Natural killer cell treated with Interleukin-12 subunit alpha and Interleukin-12 subunit beta and Interleukin-15 and Interleukin-18, amount 100 ng/mL, for 72 hours (primary cell): ENCODE measurements around the gene TRIM29. TPM values are rescaled to one million over a fixed set of nuclear protein-coding genes. Genes with fewer than 3 reads are reported as not detected.
A peak's percentile ranks its signal among the peaks of the same experiment; 100 is the strongest.

ENCODE experiments used
- ATAC-seq, 2 donors: fragments of 150-1000 bp; cut with Tn5 transposase in 1 of 2; sonication (Bioruptor Pico), chemical (Tn5 transposase) in 1 of 2; 2 replicates each; pipeline ENCODE4 v1.10.0; 2021
- DNase-seq: peaks from one replicate; pipeline ENCODE4 v3.0.0; 2022; ENCODE audit warnings: low spot score
- H3K27ac Mint-ChIP-seq, 2 donors: 1 replicate in 1 of 2; 2 replicates in 1 of 2; pipeline ENCODE4 v1.8.0; 2022; ENCODE audit warnings: mixed read lengths in 2 of 2, mild to moderate bottlenecking in 1 of 2, moderate library complexity in 1 of 2
- H3K27me3 Mint-ChIP-seq, 2 donors: 1 replicate in 1 of 2; 2 replicates in 1 of 2; pipeline ENCODE4 v1.8.0; 2022; ENCODE audit warnings: mixed read lengths in 2 of 2
- H3K36me3 Mint-ChIP-seq: one replicate; pipeline ENCODE4 v1.8.0; 2022; ENCODE audit warnings: mixed read lengths
- H3K4me1 Mint-ChIP-seq, 2 donors: 1 replicate in 1 of 2; 2 replicates in 1 of 2; pipeline ENCODE4 v1.8.0; 2022; ENCODE audit warnings: low read depth in 2 of 2, mixed read lengths in 2 of 2, mild to moderate bottlenecking in 1 of 2
- H3K4me3 Mint-ChIP-seq: one replicate; pipeline ENCODE4 v1.8.0; 2022; ENCODE audit warnings: mixed read lengths
- H3K9me3 Mint-ChIP-seq: 2 replicates; pipeline ENCODE4 v1.8.0; 2022; ENCODE audit warnings: mixed read lengths
- total RNA-seq, 2 donors: library from RNA; stranded (reverse); gene quantifications; one replicate each; pipeline ENCODE4 v1.2.3, GENCODE V29; 2022

The TRIM29 gene
- total RNA-seq, 2 donors from 2014 or later: not detected

DNA sequence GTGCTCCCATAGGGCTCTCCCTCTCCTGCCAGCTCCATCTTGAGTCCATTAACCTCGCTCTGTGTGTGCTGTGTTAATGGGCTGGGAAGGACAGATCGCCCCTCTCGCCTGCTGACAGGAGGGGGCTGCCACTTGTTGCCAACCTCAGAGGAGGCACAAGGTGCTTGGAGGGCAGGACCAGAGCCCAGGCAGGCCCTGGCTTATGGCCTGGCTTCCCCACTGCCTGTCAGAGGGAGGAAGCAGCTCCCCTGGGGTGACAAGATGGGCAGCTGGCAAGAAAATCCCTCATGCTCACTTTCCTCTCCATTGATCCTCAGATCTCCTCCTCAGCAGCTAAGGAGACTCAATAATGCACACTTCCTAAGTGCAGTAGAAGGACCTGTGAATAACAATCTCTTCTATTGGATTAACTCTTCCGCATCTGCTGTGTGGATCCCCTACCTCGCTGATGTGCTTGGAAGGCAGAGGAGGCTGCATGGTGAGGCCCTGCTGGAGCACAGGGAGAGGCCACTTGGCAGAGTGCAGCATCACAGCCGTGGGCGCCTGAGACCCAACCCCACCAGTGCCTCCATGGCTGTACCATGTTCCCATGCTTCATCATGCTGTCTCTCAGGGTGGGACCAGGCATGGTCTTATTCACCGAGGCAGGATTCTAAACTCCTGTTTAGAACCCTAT lies 70.3 kb downstream of the TRIM29 start:
- Mint-ChIP-seq H3K27me3 (peaks cover 17 to 18% of the 10 kb centered on the region in 2 donors), H3K36me3 (no peaks in the 10 kb centered on the region), H3K27ac (no peak overlapping the region), H3K9me3 (no peaks in the 10 kb centered on the region), H3K4me1 (peaks cover 4 to 13% of the 10 kb centered on the region in 2 donors), H3K4me3 (no peak overlapping the region)
- ATAC-seq (peak; percentile 29 to 30), DNase-seq (no peak)

DNA sequence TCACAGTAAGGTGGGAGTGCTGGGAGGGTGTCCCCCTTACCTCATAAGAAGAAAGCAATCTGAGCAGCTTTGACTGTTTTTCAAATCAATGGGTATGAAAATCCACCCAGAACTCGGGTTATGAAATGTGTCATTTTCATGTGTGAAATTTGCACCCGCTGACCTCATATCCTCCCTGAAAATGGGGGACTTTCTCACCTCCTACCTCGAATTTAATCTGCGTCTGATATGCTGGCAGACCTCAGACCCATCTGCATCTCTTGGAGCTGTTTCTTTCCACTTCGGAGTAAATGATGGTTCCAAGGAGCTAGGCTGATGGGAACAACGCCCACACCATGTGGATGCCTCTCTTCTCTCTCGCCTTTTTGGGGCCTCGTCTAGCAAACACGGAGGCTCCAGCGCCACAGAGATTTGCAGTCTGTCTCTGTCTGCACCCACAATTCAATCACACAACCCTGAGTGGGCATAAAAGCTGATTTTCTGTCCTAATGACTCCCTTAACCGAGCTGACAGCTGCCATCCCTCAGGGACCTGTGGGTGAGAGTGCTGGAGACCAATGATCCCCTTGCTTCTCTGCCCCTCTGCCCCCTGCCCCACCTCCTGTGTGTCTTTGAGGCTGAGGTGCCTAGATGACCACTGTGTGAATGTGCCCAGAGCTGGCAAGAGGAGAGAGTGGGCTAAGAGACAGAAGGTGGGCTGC lies 71.0 kb downstream of the TRIM29 start:
- no peaks in the 10 kb centered on the region for H3K9me3 Mint-ChIP-seq
- peaks cover 17 to 21% of the 10 kb centered on the region in 2 donors for H3K27me3 Mint-ChIP-seq
- ATAC-seq (no peak), DNase-seq (no peak)
- no peaks in the 10 kb centered on the region for H3K36me3 Mint-ChIP-seq
- H3K27ac Mint-ChIP-seq: no peak overlapping the region
- peaks cover 4 to 13% of the 10 kb centered on the region in 2 donors for H3K4me1 Mint-ChIP-seq
- H3K4me3 Mint-ChIP-seq: no peak overlapping the region

DNA sequence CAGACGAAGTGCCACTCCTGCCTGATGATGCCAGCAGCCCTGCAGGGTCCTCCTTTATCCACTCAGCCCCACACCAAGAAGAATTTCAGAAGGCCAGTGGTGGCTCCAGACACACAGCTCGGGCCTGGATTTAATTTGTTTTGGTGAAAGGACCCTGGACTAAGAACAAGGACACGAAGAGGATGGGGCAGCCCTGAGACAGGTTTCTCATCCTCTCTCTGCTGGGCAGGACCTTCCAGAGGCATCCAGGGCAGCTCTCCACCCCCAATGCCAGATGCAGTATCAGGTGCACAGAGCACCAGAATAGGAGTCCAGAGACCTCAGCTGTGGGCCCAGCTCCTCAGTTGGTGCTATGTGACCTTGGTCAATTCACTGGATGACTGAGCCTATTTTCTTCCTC lies 72.0 kb downstream of the TRIM29 start:
- no peak overlapping the region for H3K4me3 Mint-ChIP-seq
- H3K36me3 Mint-ChIP-seq: no peaks in the 10 kb centered on the region
- no peaks in the 10 kb centered on the region for H3K9me3 Mint-ChIP-seq
- peaks cover 4 to 13% of the 10 kb centered on the region in 2 donors for H3K4me1 Mint-ChIP-seq
- no peak for ATAC-seq
- peaks cover 22 to 24% of the 10 kb centered on the region in 2 donors for H3K27me3 Mint-ChIP-seq
- no peak for DNase-seq
- H3K27ac Mint-ChIP-seq: no peak overlapping the region

DNA sequence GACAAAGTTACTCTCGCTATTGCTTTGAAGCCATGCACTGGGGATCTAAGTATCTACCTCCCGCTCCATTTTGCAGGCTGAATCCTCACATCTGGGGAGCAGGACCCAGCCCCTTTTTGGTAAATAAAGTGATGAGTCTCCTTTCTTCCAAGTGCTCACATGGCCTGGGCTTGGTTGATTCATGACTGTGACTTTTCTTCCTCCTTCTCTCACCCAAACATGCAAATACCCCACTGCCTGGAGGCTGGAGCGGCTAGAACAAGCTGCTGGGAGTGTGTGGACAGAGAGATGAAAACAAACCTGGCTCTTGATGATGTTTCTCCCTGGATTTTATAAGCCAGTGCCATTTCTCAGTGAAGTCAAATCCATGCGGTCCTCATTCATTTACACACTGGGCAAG lies 72.7 kb downstream of the TRIM29 start:
- Mint-ChIP-seq H3K27ac (no peak overlapping the region), H3K36me3 (no peaks in the 10 kb centered on the region)

DNA sequence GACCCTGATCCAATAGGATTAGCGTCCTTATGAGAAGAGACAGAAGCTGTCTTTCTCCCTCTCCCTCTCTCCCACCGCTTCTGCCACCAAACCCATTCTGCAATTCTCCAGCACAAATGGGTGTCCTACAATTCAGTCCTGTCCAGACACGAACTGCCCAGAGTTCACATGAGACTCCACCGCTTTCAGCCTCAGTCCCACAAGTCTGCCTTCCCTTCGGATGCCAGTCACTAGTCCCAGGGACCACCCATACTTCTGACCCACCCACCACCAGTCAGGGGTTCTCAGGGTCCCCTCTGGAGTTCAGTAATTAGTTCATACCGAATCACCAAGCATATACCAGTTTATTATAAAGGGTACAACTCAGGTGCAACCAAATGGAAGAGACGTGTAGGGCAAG lies 73.6 kb downstream of the TRIM29 start:
- H3K27me3 Mint-ChIP-seq: peaks cover 22 to 24% of the 10 kb centered on the region in 2 donors
- peaks cover 4 to 13% of the 10 kb centered on the region in 2 donors for H3K4me1 Mint-ChIP-seq
- DNase-seq (no peak), ATAC-seq (no peak)
- H3K9me3 Mint-ChIP-seq: no peaks in the 10 kb centered on the region
- no peak overlapping the region for H3K27ac Mint-ChIP-seq
- no peak overlapping the region for H3K4me3 Mint-ChIP-seq
- H3K36me3 Mint-ChIP-seq: no peaks in the 10 kb centered on the region

More for the DNA sequence above, 72.7 kb downstream of the TRIM29 start:
- Mint-ChIP-seq H3K4me3 (no peak overlapping the region), H3K9me3 (no peaks in the 10 kb centered on the region), H3K27me3 (peaks cover 22 to 24% of the 10 kb centered on the region in 2 donors), H3K4me1 (peaks cover 4 to 13% of the 10 kb centered on the region in 2 donors)
- ATAC-seq (no peak), DNase-seq (no peak)

DNA sequence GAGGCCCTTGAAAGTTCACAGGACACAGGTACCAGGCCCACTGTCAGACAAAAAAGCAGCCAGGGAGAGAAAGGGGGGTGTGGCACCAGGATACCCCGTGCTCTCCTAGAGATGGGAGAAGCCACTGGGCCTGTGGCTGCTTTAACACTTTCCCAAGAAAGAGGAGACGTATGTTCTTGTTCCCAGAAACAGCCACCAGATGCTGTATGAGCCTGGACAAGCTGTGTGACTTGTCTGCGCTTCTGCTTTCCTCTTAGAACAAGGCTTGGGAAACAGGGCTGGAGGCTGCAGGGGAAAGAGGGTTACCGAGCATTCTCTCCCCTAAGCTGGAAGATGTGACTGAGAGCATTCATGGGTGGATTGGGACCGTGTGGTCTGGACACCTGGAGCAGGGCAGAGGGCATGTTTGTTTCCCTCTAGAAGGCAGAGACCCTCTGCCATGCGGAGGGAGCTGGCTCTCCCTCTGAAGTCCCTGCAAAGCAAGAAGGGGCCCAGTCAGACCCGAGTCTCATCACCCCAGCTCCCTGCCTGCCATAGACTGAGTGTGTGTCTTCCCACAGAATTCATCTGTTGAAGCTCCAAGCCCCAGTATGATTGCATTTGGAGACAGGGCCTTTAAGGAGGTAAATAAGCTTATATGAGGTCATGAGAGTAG lies 74.1 kb downstream of the TRIM29 start:
- Mint-ChIP-seq H3K4me3 (no peak overlapping the region), H3K4me1 (peaks cover 4 to 13% of the 10 kb centered on the region in 2 donors), H3K36me3 (no peaks in the 10 kb centered on the region), H3K9me3 (no peaks in the 10 kb centered on the region), H3K27me3 (peaks cover 22 to 24% of the 10 kb centered on the region in 2 donors), H3K27ac (no peak overlapping the region)
- DNase-seq (no peak), ATAC-seq (no peak)

DNA sequence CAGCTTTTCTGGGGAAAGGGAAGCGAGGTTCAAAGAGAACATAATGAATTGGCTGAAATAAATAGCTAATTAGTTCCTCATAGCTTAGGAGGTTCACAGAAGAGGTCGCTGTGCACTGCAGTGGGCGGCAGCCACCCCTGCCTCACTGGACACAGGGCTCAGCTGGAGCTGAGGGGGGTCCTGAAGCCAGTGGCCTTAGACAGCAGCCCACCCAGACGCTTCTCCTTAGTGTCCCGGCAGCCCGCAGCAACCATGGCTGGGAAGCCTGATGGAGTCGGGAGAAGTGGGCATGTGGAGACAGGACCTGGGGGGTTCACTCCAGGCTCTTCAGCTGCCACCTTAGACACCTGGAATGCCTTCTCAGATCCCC lies 75.4 kb downstream of the TRIM29 start:
- ATAC-seq: no peak
- peaks cover 18% of the 10 kb centered on the region in 2 donors for H3K27me3 Mint-ChIP-seq
- DNase-seq: no peak
- no peak overlapping the region for H3K27ac Mint-ChIP-seq
- no peak overlapping the region for H3K4me3 Mint-ChIP-seq
- H3K36me3 Mint-ChIP-seq: no peaks in the 10 kb centered on the region
- H3K4me1 Mint-ChIP-seq: peaks cover 0 to 8% of the 10 kb centered on the region in 2 donors
- H3K9me3 Mint-ChIP-seq: no peaks in the 10 kb centered on the region

DNA sequence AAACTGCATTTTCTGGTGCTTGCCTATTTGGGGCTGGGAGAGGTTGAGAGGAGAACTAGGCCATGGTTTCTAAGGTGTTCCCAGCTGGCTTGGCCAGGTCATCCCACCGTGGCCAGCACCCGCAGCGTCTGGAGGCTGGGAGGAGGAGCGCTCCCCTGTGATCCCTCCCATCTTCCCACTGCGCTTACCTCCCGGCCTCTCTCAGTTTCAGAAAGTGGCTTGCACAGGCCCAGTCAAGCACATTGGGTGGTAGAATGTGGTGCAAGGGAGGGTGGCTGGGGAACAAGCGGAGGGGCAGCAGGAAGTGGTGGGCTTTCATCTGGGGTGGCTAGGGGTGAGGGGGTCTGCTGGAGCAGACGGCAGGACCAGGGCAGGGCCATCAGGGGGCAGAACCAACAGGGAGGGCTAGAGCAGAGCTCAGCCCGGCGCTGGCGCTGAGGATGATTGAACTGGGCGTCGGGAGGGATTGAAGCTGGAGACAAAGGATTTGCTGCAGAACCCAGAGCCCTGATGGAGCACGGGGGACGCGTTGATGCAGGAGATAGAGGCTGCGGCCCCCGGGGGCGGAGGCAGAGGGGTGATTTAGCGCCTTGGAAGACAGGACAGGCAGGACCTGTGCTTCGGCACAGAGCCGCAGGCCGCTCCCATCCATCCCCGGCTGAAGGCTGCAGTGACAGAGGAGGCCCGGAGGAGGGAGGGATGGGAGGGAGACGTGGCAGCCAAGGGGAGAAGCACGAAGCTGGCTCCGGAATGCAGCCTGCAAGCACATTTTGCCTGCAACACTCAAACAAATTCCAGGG lies 76.0 kb downstream of the TRIM29 start:
- no peaks in the 10 kb centered on the region for H3K36me3 Mint-ChIP-seq
- DNase-seq: no peak
- no peak for ATAC-seq
- H3K27me3 Mint-ChIP-seq: peaks cover 21 to 24% of the 10 kb centered on the region in 2 donors
- no peak overlapping the region for H3K4me3 Mint-ChIP-seq
- H3K9me3 Mint-ChIP-seq: no peaks in the 10 kb centered on the region
- H3K27ac Mint-ChIP-seq: no peak overlapping the region
- H3K4me1 Mint-ChIP-seq: peaks cover 0 to 7% of the 10 kb centered on the region in 2 donors

Other genes with a start within 250 kb of the TRIM29 start
- 1 to 10 TPM; 1.1 to 1.9 TPM for gene OAF, start 72.9 kb upstream of the TRIM29 start, total RNA-seq
- gene POU2F3, start 102.0 kb upstream of the TRIM29 start, total RNA-seq: not detected
- under 1 TPM; 0.26 to 0.33 TPM for gene TLCD5, start 187.2 kb upstream of the TRIM29 start, total RNA-seq
- gene ARHGEF12, start 198.3 kb upstream of the TRIM29 start, total RNA-seq: 10 to 100 TPM; 27.1 to 38.2 TPM